ENCODE data around the gene LYST.
A peak's percentile ranks its signal among the peaks of the same experiment; 100 is the strongest.
"Not testable (repeated sequence)": the region's sequence is repeated elsewhere in the genome, so short reads cannot be mapped to it uniquely, and the experiment has no call there.

Gene LYST

GRCh38 chr1:235858766-235859165, 7.9 kb downstream of the LYST start:
- DNase-seq = no peak

- no peak for DNase-seq
These were observed 8.9 kb downstream of the LYST start for GRCh38 chr1:235857756-235858155.

GRCh38 chr1:235855811-235856429, 10.8 kb downstream of the LYST start:
- DNase-seq = no peak

GRCh38 chr1:235854347-235854746, 12.4 kb downstream of the LYST start:
- DNase-seq = no peak

GRCh38 chr1:235853653-235854052, 13.1 kb downstream of the LYST start:
- no peak for DNase-seq

- no peak for DNase-seq
These were observed 13.8 kb downstream of the LYST start for GRCh38 chr1:235852887-235853286.

GRCh38 chr1:235851939-235852338, 14.8 kb downstream of the LYST start:
- DNase-seq = no peak

- not testable (repeated sequence) for DNase-seq
These were observed 18.5 kb downstream of the LYST start for GRCh38 chr1:235848251-235848650.

- not testable (repeated sequence) for DNase-seq
These were observed 21.0 kb downstream of the LYST start for GRCh38 chr1:235845656-235846107.

GRCh38 chr1:235844776-235845175, 21.9 kb downstream of the LYST start:
- no peak for DNase-seq

- no peak for DNase-seq
These were observed 23.2 kb downstream of the LYST start for GRCh38 chr1:235843461-235843961.

GRCh38 chr1:235841938-235842545, 24.7 kb downstream of the LYST start:
- DNase-seq = no peak

GRCh38 chr1:235838021-235838420, 28.7 kb downstream of the LYST start:
- DNase-seq = peak in 1 of 5 donors; percentile 21

- DNase-seq = no peak
These were observed 31.5 kb downstream of the LYST start for GRCh38 chr1:235835226-235835625.

- no peak for DNase-seq
These were observed 32.1 kb downstream of the LYST start for GRCh38 chr1:235834620-235835019.

- DNase-seq = no peak
These were observed 34.7 kb downstream of the LYST start for GRCh38 chr1:235832011-235832410.

- DNase-seq = peak in 1 of 5 donors; percentile 12
These were observed 35.6 kb downstream of the LYST start for GRCh38 chr1:235831148-235831547.

GRCh38 chr1:235826102-235826854, 40.4 kb downstream of the LYST start:
- DNase-seq = no peak

GRCh38 chr1:235825229-235825628, 41.5 kb downstream of the LYST start:
- DNase-seq = no peak

- no peak for DNase-seq
These were observed 43.0 kb downstream of the LYST start for GRCh38 chr1:235823684-235824083.

- no peak for DNase-seq
These were observed 44.0 kb downstream of the LYST start for GRCh38 chr1:235822685-235823084.

- no peak for DNase-seq
These were observed 45.2 kb downstream of the LYST start for GRCh38 chr1:235821361-235821981.

GRCh38 chr1:235820061-235820460, 46.6 kb downstream of the LYST start:
- DNase-seq = no peak

All from T-helper 1 cell (primary cell).